Activated T-cell treated with anti-CD3 and anti-CD28 coated beads, Interleukin-2, amount 50 U/mL, for 4 hours (primary cell): Measurements from ENCODE around the gene SHC1. TPM values are rescaled to one million over a fixed set of nuclear protein-coding genes. Genes with fewer than 3 reads are reported as not detected.
"Not testable (repeated sequence)": the region's sequence is repeated elsewhere in the genome, so short reads cannot be mapped to it uniquely, and the experiment has no call there.

Experiments used
- ATAC-seq, 2 donors: fragments of 200-7000 bp; cut with Tn5 transposase; one replicate each; pipeline ENCODE4 v1.10.0; 2021
- DNase-seq: peaks from one replicate; pipeline ENCODE4 v3.0.0-alpha.2; 2020
- H3K27me3 Mint-ChIP-seq: one replicate; pipeline ENCODE4 v1.8.0; 2021; ENCODE audit warnings: low read depth, mixed read lengths
- H3K36me3 Mint-ChIP-seq: one replicate; pipeline ENCODE4 v1.8.0; 2022; ENCODE audit warnings: mixed read lengths; ENCODE audit not compliant: insufficient read depth
- H3K4me1 Mint-ChIP-seq: one replicate; pipeline ENCODE4 v1.8.0; 2021; ENCODE audit warnings: low read depth, mixed read lengths
- H3K4me3 Mint-ChIP-seq: one replicate; pipeline ENCODE4 v1.8.0; 2021; ENCODE audit warnings: mild to moderate bottlenecking, moderate library complexity, mixed read lengths
- H3K9me3 Mint-ChIP-seq: one replicate; pipeline ENCODE4 v1.8.0; 2021; ENCODE audit warnings: mixed read lengths
- total RNA-seq, 3 donors: library from RNA; stranded (reverse); gene quantifications; one replicate each; pipeline ENCODE4 v1.2.1, GENCODE V29; 2021

SHC1 gene
- total RNA-seq, 3 donors from 2014 or later, result 38.7 to 43.7 (median 39.2) TPM

- H3K4me1 Mint-ChIP-seq, result peaks cover 25% of the 10 kb centered on the region
These were observed 23.7 kb upstream of the SHC1 start for GRCh38 chr1:154994269-154994587.

GRCh38 chr1:154993572-154994268 lies 23.2 kb upstream of the SHC1 start, which contains the start of gene LENEP:
TSS of gene LENEP (plus strand) at chr1:154993586. CDS start at chr1:154993608, 22 bp downstream.
- H3K9me3 Mint-ChIP-seq, result no peaks in the 10 kb centered on the region
- H3K4me3 Mint-ChIP-seq, result no peak within 1 kb of the TSS
- DNase-seq (no peak), ATAC-seq (no peak)
- H3K36me3 Mint-ChIP-seq, result peaks cover 12% of the 10 kb centered on the region
- peaks cover 24% of the 10 kb centered on the region for H3K4me1 Mint-ChIP-seq
- H3K27me3 Mint-ChIP-seq, result no peaks in the 10 kb centered on the region

More at GRCh38 chr1:154994269-154994587, 23.7 kb upstream of the SHC1 start:
- H3K36me3 Mint-ChIP-seq, result peaks cover 8% of the 10 kb centered on the region
- H3K4me3 Mint-ChIP-seq, result no peak overlapping the region
- no peaks in the 10 kb centered on the region for H3K27me3 Mint-ChIP-seq
- no peak for ATAC-seq
- DNase-seq, result no peak
- no peaks in the 10 kb centered on the region for H3K9me3 Mint-ChIP-seq

GRCh38 chr1:154992721-154993571 lies 22.4 kb upstream of the SHC1 start:
- ATAC-seq (no peak), DNase-seq (no peak)
- H3K4me3 Mint-ChIP-seq, result no peak overlapping the region
- H3K4me1 Mint-ChIP-seq, result peaks cover 23% of the 10 kb centered on the region
- peaks cover 20% of the 10 kb centered on the region for H3K36me3 Mint-ChIP-seq
- H3K27me3 Mint-ChIP-seq, result no peaks in the 10 kb centered on the region
- no peaks in the 10 kb centered on the region for H3K9me3 Mint-ChIP-seq

- H3K4me1 Mint-ChIP-seq, result peaks cover 12% of the 10 kb centered on the region
- H3K27me3 Mint-ChIP-seq, result no peaks in the 10 kb centered on the region
- no peak overlapping the region for H3K4me3 Mint-ChIP-seq
- H3K36me3 Mint-ChIP-seq, result peaks cover 21% of the 10 kb centered on the region
- ATAC-seq (no peak), DNase-seq (no peak)
- no peaks in the 10 kb centered on the region for H3K9me3 Mint-ChIP-seq
These were observed 19.7 kb upstream of the SHC1 start for GRCh38 chr1:154990276-154990675.

GRCh38 chr1:154989195-154989860 lies 18.8 kb upstream of the SHC1 start:
- H3K36me3 Mint-ChIP-seq, result peaks cover 21% of the 10 kb centered on the region
- DNase-seq, result no peak

GRCh38 chr1:154988058-154988954 lies 17.8 kb upstream of the SHC1 start:
- Mint-ChIP-seq H3K9me3 (no peaks in the 10 kb centered on the region), H3K4me3 (no peak overlapping the region)
- no peak for DNase-seq

More at GRCh38 chr1:154989195-154989860, 18.8 kb upstream of the SHC1 start:
- no peak overlapping the region for H3K4me3 Mint-ChIP-seq
- no peak for ATAC-seq
- peaks cover 15% of the 10 kb centered on the region for H3K4me1 Mint-ChIP-seq
- H3K27me3 Mint-ChIP-seq, result no peaks in the 10 kb centered on the region
- no peaks in the 10 kb centered on the region for H3K9me3 Mint-ChIP-seq

GRCh38 chr1:154987326-154987725 lies 16.8 kb upstream of the SHC1 start:
- Mint-ChIP-seq H3K9me3 (no peaks in the 10 kb centered on the region), H3K36me3 (peaks cover 19% of the 10 kb centered on the region), H3K4me3 (no peak overlapping the region), H3K4me1 (peaks cover 20% of the 10 kb centered on the region), H3K27me3 (no peaks in the 10 kb centered on the region)
- ATAC-seq (no peak), DNase-seq (no peak)

More at GRCh38 chr1:154988058-154988954, 17.8 kb upstream of the SHC1 start:
- peaks cover 20% of the 10 kb centered on the region for H3K4me1 Mint-ChIP-seq
- peaks cover 21% of the 10 kb centered on the region for H3K36me3 Mint-ChIP-seq
- no peak for ATAC-seq
- H3K27me3 Mint-ChIP-seq, result no peaks in the 10 kb centered on the region

GRCh38 chr1:154986736-154987135 lies 16.2 kb upstream of the SHC1 start:
- Mint-ChIP-seq H3K4me1 (peaks cover 20% of the 10 kb centered on the region), H3K36me3 (peaks cover 19% of the 10 kb centered on the region)
- H3K9me3 Mint-ChIP-seq, ATAC-seq, H3K4me3 Mint-ChIP-seq, DNase-seq, H3K27me3 Mint-ChIP-seq: not testable (repeated sequence)

GRCh38 chr1:154983776-154984466 lies 13.4 kb upstream of the SHC1 start:
- Mint-ChIP-seq H3K4me3 (no peak overlapping the region), H3K36me3 (peaks cover 15% of the 10 kb centered on the region), H3K4me1 (peaks cover 12% of the 10 kb centered on the region), H3K27me3 (no peaks in the 10 kb centered on the region), H3K9me3 (no peaks in the 10 kb centered on the region)
- DNase-seq (no peak), ATAC-seq (no peak)

- ATAC-seq, result peak; percentile 100
- Mint-ChIP-seq H3K4me3 (no peak within 1 kb of the TSS), H3K27me3 (no peaks in the 10 kb centered on the region), H3K9me3 (no peaks in the 10 kb centered on the region), H3K4me1 (peaks cover 9% of the 10 kb centered on the region), H3K36me3 (peaks cover 7% of the 10 kb centered on the region)
- DNase-seq, result peak; percentile 92
These were observed 12.5 kb upstream of the SHC1 start, which contains the start of gene FLAD1 for GRCh38 chr1:154982897-154983648. TSS of gene FLAD1 (plus strand) at chr1:154983344. CDS start at chr1:154983695, 351 bp downstream.

- Mint-ChIP-seq H3K9me3 (no peaks in the 10 kb centered on the region), H3K4me3 (no peak overlapping the region), H3K4me1 (peaks cover 13% of the 10 kb centered on the region), H3K36me3 (peaks cover 8% of the 10 kb centered on the region), H3K27me3 (no peaks in the 10 kb centered on the region)
- DNase-seq (no peak), ATAC-seq (no peak)
These were observed 11.8 kb upstream of the SHC1 start for GRCh38 chr1:154982341-154982740.

GRCh38 chr1:154978360-154978759 lies 7.8 kb upstream of the SHC1 start:
- H3K9me3 Mint-ChIP-seq, result no peaks in the 10 kb centered on the region
- no peaks in the 10 kb centered on the region for H3K27me3 Mint-ChIP-seq
- H3K36me3 Mint-ChIP-seq, result peaks cover 8% of the 10 kb centered on the region
- DNase-seq (no peak), ATAC-seq (no peak)
- H3K4me1 Mint-ChIP-seq, result peaks cover 7% of the 10 kb centered on the region
- no peak overlapping the region for H3K4me3 Mint-ChIP-seq
